ENCODE results near the gene NIN.

NIN gene

DNA sequence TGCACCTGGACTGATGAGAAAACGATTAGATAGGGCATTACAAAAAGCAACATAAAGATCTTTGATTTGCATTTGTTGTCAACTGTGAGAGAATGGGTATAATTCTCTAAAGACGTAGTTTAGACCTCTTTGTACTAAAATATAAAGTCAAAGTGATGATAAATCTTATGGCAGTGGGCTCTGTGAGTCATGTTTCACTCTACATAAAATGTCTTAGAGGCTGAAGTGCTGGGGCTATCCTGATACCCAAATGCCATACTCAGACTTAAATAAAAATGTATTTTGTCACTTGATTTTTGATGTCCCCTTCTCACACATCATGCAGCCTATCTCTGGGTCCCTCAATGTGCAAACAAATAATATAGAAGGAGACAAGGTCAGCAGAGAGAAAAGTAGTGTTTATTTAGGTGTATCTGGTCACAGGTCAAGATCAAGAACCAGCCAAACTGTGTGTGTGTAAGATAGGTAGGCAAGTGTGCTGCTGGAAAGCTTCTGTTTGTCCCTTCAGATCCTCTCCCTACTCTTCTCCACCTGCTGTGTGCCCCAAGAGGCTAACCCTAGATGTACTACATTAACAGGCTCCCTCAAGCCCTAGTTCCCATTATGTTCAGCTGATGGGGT, 7.0 kb upstream of the NIN start:
- DNase-seq, result no peak

DNA sequence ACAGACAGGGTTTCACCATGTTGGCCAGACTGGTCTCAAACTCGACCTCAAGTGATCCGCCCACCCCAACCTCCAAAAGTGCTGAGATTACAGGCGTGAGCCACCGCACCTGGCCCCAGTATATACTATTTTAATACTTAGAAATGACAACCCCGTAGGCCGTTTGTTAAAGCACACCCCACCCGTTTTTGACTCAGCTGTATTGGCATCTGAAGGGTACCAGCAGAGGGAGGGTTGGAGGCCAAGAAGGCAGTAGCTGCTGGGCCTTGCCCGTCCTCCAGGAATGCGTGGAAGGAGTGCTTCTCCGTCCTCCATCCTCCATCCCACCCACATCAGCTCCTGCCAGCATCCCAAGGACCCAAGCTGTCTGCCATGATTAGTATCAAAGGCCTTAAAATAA, 6.3 kb upstream of the NIN start:
- DNase-seq, result no peak

DNA sequence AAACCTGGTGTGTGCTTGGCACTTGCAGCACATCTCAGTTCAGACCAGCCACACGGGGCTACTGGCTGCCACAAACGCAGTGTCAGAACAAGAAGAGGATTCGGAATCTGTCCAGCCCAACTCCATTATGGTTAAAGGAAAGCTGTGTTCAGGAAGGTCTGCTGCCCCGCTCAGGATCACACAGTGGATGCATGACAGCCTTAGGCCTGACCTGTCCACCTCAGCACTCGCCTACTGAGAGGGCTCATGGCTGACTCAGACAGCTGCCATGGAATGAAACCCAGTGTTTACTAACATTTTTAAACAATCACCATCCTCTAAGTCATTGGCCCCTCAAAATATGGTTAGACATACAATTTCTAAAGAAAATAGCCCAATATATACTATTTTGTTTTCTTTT, 5.6 kb upstream of the NIN start:
- DNase-seq, result no peak

DNA sequence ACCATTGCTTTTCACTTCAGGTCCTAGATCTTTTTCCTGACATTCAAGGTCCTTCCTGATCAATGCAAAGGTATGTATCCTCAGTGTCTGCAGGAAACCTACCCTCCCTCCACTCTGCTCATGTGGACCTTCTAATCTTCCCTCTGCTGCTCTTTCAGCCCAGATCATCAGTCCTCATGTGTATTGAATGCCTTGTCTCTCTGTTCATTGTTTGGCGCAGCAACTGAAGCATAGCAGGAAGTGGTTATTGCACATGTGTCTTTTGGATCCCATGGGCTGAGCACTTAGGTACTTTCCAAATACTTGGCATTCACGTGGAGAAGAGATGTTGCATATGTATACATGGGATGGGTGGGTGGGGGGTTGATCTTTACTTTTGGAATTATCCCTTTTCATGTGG, 4.3 kb upstream of the NIN start:
- DNase-seq, result no peak

DNA sequence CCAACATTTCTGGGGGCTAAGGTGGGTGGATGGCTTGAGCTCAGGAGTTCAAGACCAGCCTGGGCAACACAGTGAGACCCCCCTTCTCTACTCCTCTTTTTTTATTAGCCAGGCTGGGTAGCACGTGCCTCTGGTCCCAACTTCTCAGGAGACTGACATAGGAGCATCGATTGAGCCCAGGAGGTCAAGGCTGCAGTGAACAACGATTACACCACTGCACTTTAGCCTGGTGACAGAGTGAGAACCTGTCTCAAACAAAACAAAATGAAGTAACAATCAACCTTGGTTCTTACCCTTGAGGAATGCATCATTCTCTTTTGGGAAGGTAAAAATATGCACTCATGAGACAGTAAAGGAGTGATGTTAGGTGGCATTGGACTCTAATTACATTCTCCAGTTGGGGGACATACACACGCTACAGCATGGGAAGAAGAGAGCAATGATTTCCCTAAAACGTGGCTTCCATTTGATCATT, 3.9 kb upstream of the NIN start:
- no peak for DNase-seq

DNA sequence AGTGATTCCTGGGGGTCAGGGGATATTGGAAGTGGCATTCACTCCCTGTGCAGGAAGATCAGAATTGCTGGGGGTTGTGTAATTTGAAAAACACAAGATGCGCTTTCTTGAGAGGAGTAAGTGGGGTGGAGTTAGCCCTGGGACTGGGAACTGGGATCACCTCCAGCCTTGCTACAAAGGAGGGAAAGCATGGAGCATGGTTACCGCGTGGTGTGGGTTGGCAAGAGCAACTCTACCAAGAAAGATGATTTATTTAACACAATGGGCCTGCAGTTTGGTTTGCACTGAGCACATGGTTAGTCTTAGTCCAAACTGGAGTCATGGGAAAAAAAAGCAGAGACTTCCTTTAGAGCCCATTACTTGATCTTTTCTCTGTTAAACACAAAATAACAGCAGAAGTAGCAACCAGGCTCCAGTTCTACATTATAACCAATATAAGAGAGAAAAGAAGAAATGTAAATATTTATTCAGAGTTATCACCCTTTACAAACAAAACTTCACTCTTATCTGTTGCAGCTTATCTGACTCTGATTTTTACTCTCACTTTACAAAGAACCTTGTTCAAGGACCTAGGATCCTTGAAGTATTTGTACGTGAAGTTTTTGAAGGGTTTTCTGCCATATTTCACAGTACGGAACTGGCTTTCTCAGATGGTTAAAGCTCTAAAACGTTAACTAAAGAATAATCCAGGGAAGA, 2.1 kb upstream of the NIN start:
- DNase-seq, result peak in 12 of 58 donors; percentile 6 to 36 (median 17)

DNA sequence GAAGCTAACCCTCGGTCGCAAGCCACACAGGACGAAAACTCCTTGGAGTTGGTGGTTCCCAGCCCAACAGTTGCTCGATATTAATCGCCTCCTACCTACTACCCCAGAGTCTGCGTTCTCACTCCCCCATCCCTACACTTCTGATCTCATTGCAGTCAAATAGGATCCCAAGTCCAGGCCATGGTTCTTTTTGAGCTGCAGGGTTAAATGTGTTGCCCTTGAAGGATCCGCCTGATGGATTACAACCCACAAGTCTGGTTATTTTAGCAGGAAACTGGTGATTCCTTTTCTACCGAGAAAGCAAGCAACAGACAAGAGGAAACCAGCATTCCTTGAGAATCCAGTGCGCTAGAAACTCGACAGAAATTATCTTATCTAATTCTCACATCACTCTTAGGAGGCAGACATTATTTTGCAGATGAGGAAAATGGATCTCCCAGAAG, 785 bp upstream of the NIN start:
- DNase-seq, result peak in 2 of 58 donors; percentile 45 to 53

DNA sequence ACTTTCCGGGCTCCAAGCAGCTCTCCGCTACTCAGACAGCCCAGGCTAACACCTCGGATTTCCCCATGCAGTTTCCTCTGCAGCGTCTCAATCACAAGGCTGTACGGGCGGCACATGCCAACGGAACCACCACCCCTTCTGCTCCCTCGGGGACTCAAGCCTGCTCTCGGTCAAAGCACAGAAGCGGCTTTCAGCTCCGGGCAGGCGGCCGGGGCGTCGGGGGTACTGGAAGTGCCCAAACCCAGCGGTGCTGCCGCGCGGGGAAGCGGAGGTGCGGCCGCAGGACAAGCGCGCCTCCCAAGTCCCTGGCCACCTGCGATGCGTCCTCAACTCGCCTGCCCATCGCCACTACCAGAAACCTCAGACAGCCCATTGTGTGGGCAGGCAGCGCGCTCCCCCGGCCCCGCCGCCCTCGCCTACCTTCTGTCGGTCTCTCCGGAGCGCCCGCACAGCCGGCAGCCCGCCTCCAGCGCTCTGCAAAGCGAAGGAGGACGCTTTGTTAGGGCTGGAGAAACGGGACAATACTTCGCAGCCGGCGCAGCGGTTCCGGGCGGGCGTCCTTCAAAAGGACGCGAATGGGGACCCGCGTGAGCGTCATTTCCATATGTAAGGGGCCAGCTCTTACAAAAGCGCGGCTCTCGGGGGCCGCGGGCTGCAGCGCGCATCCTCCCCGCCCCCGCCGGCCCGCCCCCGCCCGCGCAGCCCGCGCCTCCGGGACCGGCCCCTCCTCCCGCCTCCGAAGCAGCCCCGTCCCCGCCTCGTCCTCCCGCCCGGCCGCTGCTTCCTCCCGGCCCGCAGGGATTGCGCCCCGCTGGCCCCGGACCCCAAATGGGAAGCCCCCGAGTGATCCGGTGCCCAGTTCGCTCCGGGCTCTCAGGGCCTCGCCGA, 674 bp downstream of the NIN start:
- DNase-seq, result peak in 51 of 58 donors; percentile 29 to 80 (median 59)

DNA sequence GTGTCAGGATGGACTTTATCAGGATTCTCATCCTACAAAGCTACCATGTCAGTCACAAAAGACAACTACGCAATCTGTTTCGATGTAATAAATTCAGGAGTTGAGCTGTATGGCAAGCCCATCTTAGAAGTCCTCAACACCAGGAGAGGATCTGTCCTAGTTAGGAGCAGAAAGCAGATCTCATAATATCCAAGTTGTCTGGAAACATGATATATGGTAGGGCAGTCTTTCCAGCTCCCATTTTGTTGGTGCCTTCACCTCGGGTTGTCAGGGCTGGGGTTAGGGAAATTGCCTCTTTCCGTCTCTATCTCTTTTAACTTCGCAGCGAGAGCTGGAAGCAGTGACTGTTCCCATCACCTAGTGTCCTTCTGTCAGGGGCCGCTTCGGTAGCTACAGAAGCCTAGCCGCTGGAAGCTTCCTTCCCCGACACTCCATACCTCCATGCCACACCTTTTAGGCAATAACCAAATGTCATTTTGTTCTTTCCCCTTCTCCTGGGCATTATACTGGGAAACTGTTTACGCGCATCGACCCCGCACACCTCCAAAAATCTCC, 1.4 kb downstream of the NIN start:
- peak in 2 of 58 donors; percentile 57 to 75 for DNase-seq

DNA sequence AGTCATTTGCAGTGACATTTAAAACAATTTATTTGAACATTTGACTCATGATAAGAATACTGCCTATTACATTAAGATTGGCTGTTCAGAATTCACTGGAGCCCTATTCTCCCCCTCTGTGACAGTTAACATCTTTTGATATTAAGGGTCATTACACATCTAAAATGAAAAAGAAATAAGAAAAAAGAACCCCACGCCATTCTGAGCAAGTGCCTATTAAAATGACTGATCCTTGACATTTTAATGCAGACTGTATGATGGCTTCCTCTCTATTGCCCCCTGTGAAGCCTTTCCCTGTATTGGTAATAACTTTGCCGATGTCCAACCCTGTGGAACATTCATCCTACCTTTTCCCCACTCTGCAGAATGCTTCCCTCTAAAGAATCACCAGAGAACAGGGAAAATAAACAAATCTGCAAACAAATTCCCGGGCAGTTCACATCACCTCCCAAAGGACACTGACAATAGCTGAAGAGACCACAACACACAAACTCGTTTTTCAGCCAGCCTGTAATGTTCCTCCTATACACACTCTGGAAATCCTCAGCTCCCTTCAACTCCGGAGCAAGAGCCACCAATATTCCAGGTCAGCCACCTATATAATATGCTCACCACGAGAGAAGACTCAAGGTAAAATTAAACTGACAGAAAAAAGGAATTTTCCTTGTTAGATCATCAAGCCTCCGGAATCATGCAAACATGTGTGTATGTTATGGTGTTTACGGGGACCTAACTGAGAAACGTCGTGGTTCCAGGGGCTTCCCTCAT, 2.1 kb downstream of the NIN start:
- DNase-seq, result peak in 1 of 58 donors; percentile 10

DNA sequence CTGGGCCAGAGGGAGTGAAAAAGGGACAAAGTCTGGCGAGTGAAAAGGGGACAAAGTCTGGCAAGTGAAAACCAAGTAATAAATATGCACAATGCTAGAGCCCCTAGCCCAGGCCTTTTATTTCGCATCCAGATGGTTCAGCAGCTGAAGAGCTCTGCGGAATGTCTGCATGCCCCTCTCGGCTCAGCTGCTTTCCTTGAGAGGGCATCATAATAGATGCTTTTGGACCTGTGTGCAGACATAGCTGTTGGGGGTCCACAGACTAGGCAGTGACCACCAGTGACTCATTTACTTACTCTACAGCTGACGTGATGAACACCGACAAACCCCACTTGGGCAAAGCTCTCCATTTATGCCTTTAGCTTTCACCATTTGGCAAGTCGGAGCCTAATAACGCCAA, 4.3 kb downstream of the NIN start:
- DNase-seq, result no peak

DNA sequence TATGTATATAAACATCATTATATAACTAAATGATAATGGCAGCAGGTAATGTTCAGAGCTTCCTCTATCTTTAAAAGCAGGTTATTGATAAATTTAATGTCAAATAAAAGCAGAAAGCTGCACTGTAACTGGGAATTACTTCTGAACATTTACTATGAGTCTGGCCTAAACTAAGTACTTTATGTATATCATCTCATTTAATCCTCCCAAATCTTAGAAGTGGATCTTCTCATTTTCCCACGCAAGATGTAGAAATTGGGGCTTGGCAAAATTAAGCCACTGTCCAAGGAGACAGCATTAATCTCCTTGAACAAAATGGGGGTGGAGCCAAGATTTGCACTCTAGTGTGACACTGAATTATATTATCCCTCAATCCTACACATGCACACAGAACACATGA, 5.7 kb downstream of the NIN start:
- no peak for DNase-seq

DNA sequence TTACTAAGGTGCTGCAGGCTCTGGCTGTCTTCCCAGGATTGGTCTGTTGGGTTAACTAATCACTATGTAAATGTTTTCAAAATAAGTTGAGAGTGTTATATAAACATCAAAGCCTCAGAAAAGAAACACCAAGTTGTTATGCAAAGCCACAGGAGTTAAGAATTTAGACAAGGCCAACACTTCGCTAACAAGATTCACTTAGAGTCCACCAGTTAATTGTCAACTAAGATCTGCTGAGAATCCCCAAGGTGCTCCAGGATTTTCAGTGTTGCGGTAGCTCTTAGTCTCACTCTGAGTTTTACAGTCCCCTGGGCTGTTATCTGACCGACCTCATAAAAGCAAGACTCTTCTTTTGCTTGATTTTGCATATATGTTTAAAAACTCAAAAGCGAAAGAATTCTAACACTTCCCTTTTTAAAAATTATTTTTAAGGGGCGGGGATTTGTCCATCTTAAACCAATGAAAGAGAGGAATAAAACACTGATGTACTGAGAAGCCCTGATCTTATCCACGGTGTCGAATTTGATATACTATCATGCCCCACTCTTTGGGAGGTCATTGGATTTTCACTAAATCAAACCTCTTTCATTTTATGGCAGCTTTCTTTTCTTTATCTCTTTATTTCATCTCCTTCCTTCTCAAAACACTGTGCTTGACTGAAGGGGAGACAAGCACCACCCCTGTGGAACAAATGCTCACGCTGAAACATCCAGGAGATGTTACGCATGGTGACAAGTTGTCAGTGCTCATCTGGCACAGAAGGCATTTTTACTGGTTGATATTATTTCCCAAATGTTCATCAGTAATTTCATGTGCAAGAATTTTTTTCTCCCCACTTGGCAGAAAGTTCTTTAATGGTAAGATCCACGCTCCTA, 7.0 kb downstream of the NIN start:
- DNase-seq, result no peak

DNA sequence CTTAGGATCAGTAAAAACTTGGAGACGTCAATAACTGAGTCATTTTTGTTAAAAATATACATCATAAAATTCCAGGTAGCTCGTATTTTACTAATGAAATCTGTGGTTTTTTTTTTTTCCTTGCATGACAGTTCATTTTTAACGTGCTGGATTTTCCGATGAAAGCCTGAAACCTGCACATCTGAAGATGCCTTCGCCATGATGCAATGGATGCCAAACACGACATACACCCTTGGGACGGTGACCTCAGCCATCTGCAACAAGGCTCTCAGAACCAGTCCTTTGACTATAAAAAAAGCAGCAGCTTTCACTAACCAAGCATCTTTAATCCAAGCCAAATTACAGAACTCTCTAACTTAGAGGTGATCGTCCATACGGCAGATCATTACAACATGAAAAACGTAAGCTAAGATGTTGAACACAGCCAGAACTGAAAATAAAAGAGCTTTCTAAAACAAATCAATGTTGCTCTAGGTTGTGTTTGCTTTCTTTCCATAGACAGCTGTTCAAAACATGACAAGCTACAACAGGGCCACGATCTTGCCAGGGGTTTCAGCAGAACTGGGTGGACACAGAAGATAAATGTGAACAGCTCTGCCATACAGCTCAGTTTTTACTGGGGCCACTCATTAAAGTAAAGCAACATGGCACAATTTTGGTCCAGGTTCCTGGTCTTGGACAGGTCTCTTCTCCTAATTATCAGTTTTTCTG, 7.8 kb downstream of the NIN start:
- DNase-seq, result no peak

DNA sequence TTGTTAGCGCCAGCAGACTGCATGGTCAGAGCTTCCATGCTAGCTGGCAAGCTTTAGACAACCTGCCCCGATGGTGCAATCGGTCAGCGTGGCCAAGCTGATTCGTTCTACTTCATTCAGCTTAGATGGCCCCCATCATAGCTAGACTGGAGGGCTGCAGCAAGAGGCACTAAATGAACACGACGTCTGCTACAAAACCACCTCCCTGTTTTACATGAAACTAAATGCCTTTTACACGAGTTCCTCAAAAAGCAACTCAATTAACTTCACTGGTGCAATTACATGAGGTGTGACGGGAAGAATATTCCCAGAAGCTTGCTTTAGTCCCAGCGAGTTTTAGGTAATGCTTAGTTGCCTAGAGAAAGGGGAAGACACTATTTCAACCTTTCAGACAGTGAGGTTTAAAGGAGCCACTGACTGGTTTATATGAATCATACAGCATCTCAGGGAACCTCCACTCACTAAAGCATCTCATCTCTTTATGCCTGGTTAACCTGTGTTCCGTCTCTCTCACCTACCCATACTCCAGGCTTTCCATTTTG, 8.4 kb downstream of the NIN start:
- DNase-seq, result no peak

DNA sequence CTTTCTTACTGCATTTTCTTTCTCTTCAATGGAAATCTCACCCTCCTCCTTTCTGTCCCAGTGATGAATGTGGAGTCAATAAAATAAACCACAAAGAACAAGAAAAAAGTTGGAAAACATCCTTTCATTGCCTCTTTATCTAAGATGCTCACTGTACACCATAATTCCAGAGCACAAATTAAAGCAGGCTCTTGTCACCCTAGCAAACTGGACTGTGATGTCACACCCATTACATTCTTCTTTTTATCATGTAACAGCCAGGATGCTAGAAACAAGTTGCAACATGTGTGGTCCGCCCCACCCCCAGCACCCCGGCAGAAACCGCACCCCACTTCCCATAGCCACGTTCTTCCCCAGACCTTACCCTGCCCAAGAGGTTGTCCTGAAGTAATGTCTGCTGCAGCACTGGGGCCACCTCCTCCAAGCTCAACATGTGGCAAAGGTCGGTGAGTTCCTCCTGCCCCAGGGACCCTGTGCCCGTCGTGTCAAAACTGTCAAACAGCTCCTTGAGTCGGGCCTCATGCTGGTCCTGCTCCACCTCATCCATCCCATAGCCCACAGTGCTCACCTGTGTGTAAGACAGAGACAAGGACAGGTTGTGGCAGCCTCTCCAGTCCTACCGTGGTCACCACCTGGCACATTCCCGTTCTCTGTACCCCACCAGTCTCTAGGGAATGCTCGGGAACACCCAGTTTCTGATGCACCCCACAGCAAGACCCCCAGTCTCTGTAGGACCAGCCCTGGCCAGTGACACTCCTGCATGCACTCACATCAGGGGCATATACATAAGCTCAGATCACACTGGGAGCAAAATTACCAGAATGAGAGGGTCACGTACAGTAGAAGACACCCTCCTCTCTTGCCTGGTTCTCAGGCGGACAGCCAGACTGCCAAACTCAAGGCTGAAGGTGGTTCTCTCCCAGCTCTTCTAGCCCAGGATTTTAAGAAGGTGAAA, 9.2 kb downstream of the NIN start:
- no peak for DNase-seq

DNA sequence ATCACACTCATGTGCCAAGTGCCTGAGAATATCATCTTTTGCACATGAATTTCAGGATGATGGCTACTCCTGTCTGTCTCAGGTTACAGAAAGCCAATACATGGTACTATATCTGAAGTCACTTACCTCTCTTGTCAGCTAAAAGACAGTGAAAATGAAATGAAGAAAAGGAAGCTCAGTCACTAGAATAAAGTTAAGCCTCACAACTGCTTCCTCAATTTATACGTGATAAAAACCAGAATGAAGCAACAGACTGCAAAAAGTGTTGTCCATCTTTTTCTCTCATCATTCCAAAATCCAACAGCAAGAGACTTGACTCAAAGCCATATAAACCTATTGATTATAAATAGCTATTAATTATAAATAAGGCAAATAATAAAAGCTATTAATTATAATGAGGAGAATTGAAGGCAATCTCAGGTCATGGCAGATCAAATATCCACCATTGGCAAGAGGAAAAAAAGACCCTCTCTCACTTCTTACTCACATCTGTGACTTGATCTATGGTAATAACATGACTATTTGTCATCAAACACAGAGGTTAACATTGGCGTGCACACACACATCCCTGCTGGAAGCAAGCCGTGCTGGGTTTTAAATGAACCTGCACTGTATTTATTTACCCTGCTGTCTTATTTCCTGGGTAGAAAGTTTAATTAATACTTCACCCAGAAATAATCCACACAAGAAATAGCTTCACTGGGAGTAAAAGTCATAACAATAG, 10.0 kb downstream of the NIN start:
- no peak for DNase-seq
